ENCODE measurements around the gene STXBP1. TPM values are rescaled to one million over a fixed set of nuclear protein-coding genes. Genes with fewer than 3 reads are reported as not detected.

Gene STXBP1
- total and polyA plus RNA-seq, 2 of the 4 experiments (the other 2 are of a cell fraction), result 15.8 to 22.6 TPM

DNA sequence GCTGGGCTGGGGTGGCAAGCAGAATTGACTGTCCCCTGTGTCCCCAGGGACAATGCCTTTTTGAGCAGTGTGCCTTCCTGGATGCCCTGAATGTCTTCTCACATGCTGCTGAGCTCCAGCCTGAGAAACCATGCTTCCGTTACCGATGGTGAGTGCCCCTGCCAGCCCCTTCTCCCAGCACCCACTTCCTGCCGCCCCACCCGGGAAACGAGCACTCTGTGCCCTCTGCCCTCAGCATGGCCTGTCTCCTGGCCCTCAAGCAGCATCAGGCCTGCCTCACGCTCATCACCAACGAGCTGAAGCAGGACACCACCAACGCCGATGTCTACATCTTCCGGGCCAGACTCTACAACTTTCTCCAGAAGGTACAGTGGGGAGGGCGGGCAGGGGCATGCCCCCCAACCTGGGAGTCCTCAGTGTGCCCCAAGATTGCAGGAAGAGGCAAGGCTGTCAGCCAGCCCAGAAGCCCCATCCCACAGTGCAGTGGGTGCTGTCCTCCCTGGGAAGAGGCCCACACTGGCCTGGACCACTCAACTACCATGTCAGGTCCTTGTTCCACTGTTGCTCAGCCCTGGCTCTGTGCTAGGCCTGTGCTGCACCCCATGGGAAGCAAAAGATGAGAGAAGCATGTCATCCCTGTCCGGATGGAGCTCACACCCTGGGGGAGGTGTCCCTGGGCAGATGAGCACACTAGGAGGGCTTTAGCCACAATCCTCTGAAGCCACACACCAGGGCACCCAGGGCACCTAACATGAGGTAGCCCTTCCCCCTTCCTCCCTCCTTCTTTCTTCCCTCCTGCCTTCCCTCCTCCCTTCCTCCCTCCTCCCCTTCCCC, 108.2 kb downstream of the STXBP1 start:
- no TSS peak for BruUV-seq (replicated peaks)
- Histone ChIP-seq H2BK20ac (ENCODE audit: low read depth, low read length) (no peak overlapping the region), H3K4ac (ENCODE audit: low read depth, low read length) (no peak overlapping the region), H3K14ac (replicated peaks; ENCODE audit: low read depth, low read length) (no peak overlapping the region), H3K4me3 (ENCODE audit: insufficient read depth, low read depth, low read length) (no peak overlapping the region), H3K27ac (ENCODE audit: insufficient read depth, low read length) (no peak overlapping the region), H3K9me3 (ENCODE audit: control insufficient read depth, insufficient read depth, low read length) (no peaks in the 10 kb centered on the region), H3K9ac (ENCODE audit: low read depth, low read length) (no peak overlapping the region), H3K4me1 (ENCODE audit: control insufficient read depth, insufficient read depth, low read length) (peaks cover 5% of the 10 kb centered on the region), H4K20me1 (ENCODE audit: insufficient read depth, low read length) (no peaks in the 10 kb centered on the region; the same call in 1 of the 2 replicates), H3K27me3 (ENCODE audit: control insufficient read depth, insufficient read depth, low read length) (peaks cover 4% of the 10 kb centered on the region; the same call in 1 of the 2 replicates), H2BK120ac (ENCODE audit: low read depth, low read length) (no peak overlapping the region), H2AK5ac (ENCODE audit: low read depth, low read length) (peak overlapping the region; percentile 33; the same call in 1 of the 2 replicates), H4K91ac (ENCODE audit: insufficient read depth, low read depth, low read length) (no peak overlapping the region), H3K23ac (ENCODE audit: low read depth, low read length) (no peak overlapping the region), H3K4me2 (ENCODE audit: low read depth, low read length) (no peak overlapping the region), H3K9me1 (ENCODE audit: insufficient read depth, low read length) (no peaks in the 10 kb centered on the region; the same call in 1 of the 2 replicates), H3K18ac (ENCODE audit: low read depth, low read length) (no peak overlapping the region), H4K8ac (ENCODE audit: low read depth in 2 of 2, low read length in 2 of 2) (no peak overlapping the region; a peak in 1 of 4 replicates), H3K36me3 (ENCODE audit: control insufficient read depth, insufficient read depth, low read length) (no peaks in the 10 kb centered on the region), H2AK9ac (replicated peaks; ENCODE audit: low read depth, low read length, poor library complexity) (no peak overlapping the region), H2AFZ (replicated peaks; ENCODE audit: low read length, poor library complexity) (peak overlapping the region; percentile 5), H2BK5ac (ENCODE audit: low read depth, low read length, poor library complexity, severe bottlenecking) (no peak overlapping the region), H2BK15ac (ENCODE audit: low read depth, low read length) (no peak overlapping the region), H3K79me1 (ENCODE audit: low read depth in 1 of 2, low read length in 2 of 2) (no peaks in the 10 kb centered on the region), H3K56ac (ENCODE audit: extremely low read depth, insufficient read depth, low read length) (no peak overlapping the region), H4K5ac (ENCODE audit: low read depth, low read length) (no peak overlapping the region)
- ATAC-seq (ENCODE audit: low read depth) (no peak), DNase-seq (no peak)
- intact Hi-C loops (cut with micrococcal nuclease) (no loop called here), in situ Hi-C loops (cut with MboI; ENCODE audit: low sequenced_read_pairs) (no loop called here), dilution Hi-C loops (cut with HindIII; ENCODE audit: low sequenced_read_pairs, unreplicated experiment) (no loop called here)
- WGBS, 2 experiments (ENCODE audit: extremely low coverage in 2 of 2, insufficient read length in 1 of 2), result 80% methylated on average over 7 of the region's 12 CpGs; no CpG with 5 or more reads in 1 of the 2 experiments
- ChIA-PET CTCF (no interaction called here), POLR2A (ENCODE audit: unreplicated experiment) (no interaction called here)
- TF ChIP-seq POLR2A (IDR thresholded peaks at IDR 0.05; ENCODE audit: low read depth, low read length) (no peak), MAFK (IDR thresholded peaks at IDR 0.05; ENCODE audit: low read depth, low read length) (no peak), NFE2L2 (IDR thresholded peaks at IDR 0.05; ENCODE audit: low read depth, low read length) (no peak)
